SK-N-SH (cell line): ENCODE data around the gene CYP20A1. TPM values are rescaled to one million over a fixed set of nuclear protein-coding genes. Genes with fewer than 3 reads are reported as not detected.
"Not testable (repeated sequence)": the region's sequence is repeated elsewhere in the genome, so short reads cannot be mapped to it uniquely, and the experiment has no call there.

Experiments used
- CTCF ChIA-PET: fragments of 300-600, 350-600 bp; formaldehyde crosslinking; extraction: SDS; loops from one replicate; lab custom pipeline; 2021; lab: Yijun Ruan, JAX
- POLR2A ChIA-PET: fragments of 350-600 bp; sonication (Branson Sonifier 250); formaldehyde crosslinking; extraction: SDS; loops from one replicate; lab custom pipeline; 2020; ENCODE audit warnings: antibody characterized with exemption, inconsistent platforms; lab: Yijun Ruan, JAX
- DNase-seq: peaks from one replicate; pipeline ENCODE4 v3.0.0; 2012
- H2AFZ ChIP-seq: fragments of 200-600 bp; sonication (generic); 2 replicates; pipeline ENCODE4 v1.8.1; 2016; ENCODE audit warnings: antibody characterized with exemption, mild to moderate bottlenecking, low read depth
- H3F3A ChIP-seq: fragments of 200-600 bp; sonication (generic); replicated peaks from 2 replicates; pipeline ENCODE3; 2016; ENCODE audit warnings: antibody characterized with exemption, mild to moderate bottlenecking; ENCODE audit not compliant: insufficient read depth
- H3K27ac ChIP-seq, 2 experiments: fragments of 200-500 bp in 1 of 2; fragments of 200-600 bp in 1 of 2; sonication (Bioruptor generic) in 1 of 2; sonication (generic), shearing (Covaris generic) in 1 of 2; 2 replicates each; pipeline versions ENCODE4 v1.5.1 to v1.6.1; 2014 to 2016; ENCODE audit warnings: low read depth in 2 of 2, inconsistent platforms in 1 of 2, low read length in 1 of 2, mild to moderate bottlenecking in 1 of 2, mixed read lengths in 1 of 2
- H3K27me3 ChIP-seq: fragments of 200-600 bp; sonication (generic), shearing (Covaris generic); 2 replicates; pipeline ENCODE4 v1.6.1; 2016; ENCODE audit warnings: mixed run types; ENCODE audit not compliant: insufficient read depth
- H3K36me3 ChIP-seq, 2 experiments: fragments of 200-500 bp in 1 of 2; fragments of 200-600 bp in 1 of 2; sonication (Bioruptor generic) in 1 of 2; sonication (generic) in 1 of 2; replicated peaks in 1 of 2; 2 replicates each; pipeline versions ENCODE3 to v1.5.1; 2014 to 2016; ENCODE audit warnings: low read length in 1 of 2, mild to moderate bottlenecking in 1 of 2; ENCODE audit not compliant: insufficient read depth in 2 of 2, control insufficient read depth in 1 of 2
- H3K4me1 ChIP-seq, 2 experiments: fragments of 200-500 bp in 1 of 2; fragments of 200-600 bp in 1 of 2; sonication (Bioruptor generic) in 1 of 2; sonication (generic), shearing (Covaris generic) in 1 of 2; 2 replicates each; pipeline versions ENCODE4 v1.5.1 to v1.6.1; 2014 to 2016; ENCODE audit warnings: low read depth in 1 of 2, low read length in 1 of 2, mixed run types in 1 of 2; ENCODE audit not compliant: insufficient read depth in 2 of 2, control insufficient read depth in 1 of 2
- H3K4me2 ChIP-seq: fragments of 200-600 bp; sonication (generic), shearing (Covaris generic); 2 replicates; pipeline ENCODE4 v1.6.1; 2017; ENCODE audit warnings: mixed run types
- H3K4me3 ChIP-seq, 2 experiments: fragments of 200-500 bp in 1 of 2; fragments of 200-600 bp in 1 of 2; sonication (Bioruptor generic) in 1 of 2; sonication (generic), shearing (Covaris generic) in 1 of 2; 2 replicates each; pipeline versions ENCODE4 v1.5.1 to v1.8.1; 2014 to 2016; ENCODE audit warnings: low read depth in 2 of 2, inconsistent platforms in 1 of 2, low read length in 1 of 2, mild to moderate bottlenecking in 1 of 2, mixed read lengths in 1 of 2, moderate library complexity in 1 of 2
- H3K79me2 ChIP-seq: fragments of 200-600 bp; sonication (generic); 2 replicates; pipeline ENCODE4 v1.8.1; 2017; ENCODE audit warnings: mild to moderate bottlenecking; ENCODE audit not compliant: insufficient read depth
- H3K9ac ChIP-seq: fragments of 200-600 bp; sonication (generic); 2 replicates; pipeline ENCODE4 v1.6.1; 2017; ENCODE audit warnings: mixed run types
- H3K9me2 ChIP-seq: fragments of 200-600 bp; sonication (generic); 2 replicates; pipeline ENCODE4 v1.6.1; 2017; ENCODE audit warnings: mixed run types
- H3K9me3 ChIP-seq: fragments of 200-600 bp; sonication (generic); 2 replicates; pipeline ENCODE4 v1.6.1; 2017; ENCODE audit warnings: mixed run types, mild to moderate bottlenecking, moderate library complexity
- H4K20me1 ChIP-seq: fragments of 200-600 bp; sonication (generic); 2 replicates; pipeline ENCODE4 v1.6.1; 2017; ENCODE audit warnings: mild to moderate bottlenecking, mixed run types; ENCODE audit not compliant: insufficient read depth
- CHD2 ChIP-seq: fragments of 150-350 bp; IDR thresholded peaks from 2 replicates; pipeline ENCODE4 v1.6.1; 2018; ENCODE audit warnings: low read length; ENCODE audit not compliant: partially characterized antibody
- ELF1 ChIP-seq: IDR thresholded peaks from 2 replicates; pipeline ENCODE4 v1.4.0; 2012
- GABPA ChIP-seq: IDR thresholded peaks from 2 replicates; pipeline ENCODE4 v1.4.0; 2012; ENCODE audit warnings: low read depth, mild to moderate bottlenecking
- GATA2 ChIP-seq: sonication (generic); formaldehyde crosslinking; IDR thresholded peaks from 2 replicates; pipeline ENCODE4 v1.5.0; 2020; ENCODE audit warnings: mild to moderate bottlenecking, missing genetic modification reagents
- IRF3 ChIP-seq: fragments of 150-350 bp; IDR thresholded peaks from 2 replicates; pipeline ENCODE4 v1.6.1; 2016; ENCODE audit warnings: mild to moderate bottlenecking, low read depth, low read length
- JUND ChIP-seq: IDR thresholded peaks from 2 replicates; pipeline ENCODE4 v1.4.0; 2012
- MEF2A ChIP-seq: IDR thresholded peaks from 2 replicates; pipeline ENCODE4 v1.4.0; 2012; ENCODE audit warnings: low read depth, borderline replicate concordance
- POLR2AphosphoS5 ChIP-seq: IDR thresholded peaks from 2 replicates; pipeline ENCODE4 v1.6.1; 2012; ENCODE audit warnings: low read depth, low read length
- RAD21 ChIP-seq: IDR thresholded peaks from 2 replicates; pipeline ENCODE4 v1.6.1; 2012; ENCODE audit warnings: mild to moderate bottlenecking, low read length
- RFX5 ChIP-seq: IDR thresholded peaks from 2 replicates; pipeline ENCODE4 v1.6.1; 2012; ENCODE audit warnings: mild to moderate bottlenecking, improper control_type of control experiment, low read length
- RXRA ChIP-seq: IDR thresholded peaks from 2 replicates; pipeline ENCODE4 v1.4.0; 2012; ENCODE audit warnings: low read depth, mild to moderate bottlenecking, borderline replicate concordance
- TAF1 ChIP-seq: IDR thresholded peaks from 2 replicates; pipeline ENCODE4 v1.6.1; 2012; ENCODE audit warnings: low read depth, mild to moderate bottlenecking, low read length, moderate library complexity, borderline replicate concordance
- TCF12 ChIP-seq: IDR thresholded peaks from 2 replicates; pipeline ENCODE4 v1.4.0; 2012
- TEAD4 ChIP-seq: IDR thresholded peaks from 2 replicates; pipeline ENCODE4 v1.4.0; 2012; ENCODE audit warnings: mild to moderate bottlenecking, borderline replicate concordance; ENCODE audit not compliant: insufficient read depth
- USF1 ChIP-seq: IDR thresholded peaks from 2 replicates; pipeline ENCODE4 v1.4.0; 2012; ENCODE audit warnings: low read depth, borderline replicate concordance
- WGBS: methylation state at CpG from one replicate; pipeline ENCODE4 v1.1.6; 2017; ENCODE audit warnings: low lambda C conversion rate; 5-methylcytosine and 5-hydroxymethylcytosine counted together
- polyA plus RNA-seq, 3 experiments: library from polyadenylated mRNA; depleted of rRNA; stranded (reverse); fragments of >200 nt; gene quantifications; 2 replicates each; pipeline ENCODE4 v1.2.3, GENCODE V29; 2012
- TF ChIP-seq, protein P1 (sequence below): IDR thresholded peaks from 2 replicates; pipeline ENCODE4 v1.6.1; 2012; ENCODE audit warnings: mild to moderate bottlenecking, low read depth, low read length, moderate library complexity

The CYP20A1 gene
- polyA plus RNA-seq, 1 of the 3 experiments (the other 2 are of a cell fraction), result 10.6 TPM

DNA sequence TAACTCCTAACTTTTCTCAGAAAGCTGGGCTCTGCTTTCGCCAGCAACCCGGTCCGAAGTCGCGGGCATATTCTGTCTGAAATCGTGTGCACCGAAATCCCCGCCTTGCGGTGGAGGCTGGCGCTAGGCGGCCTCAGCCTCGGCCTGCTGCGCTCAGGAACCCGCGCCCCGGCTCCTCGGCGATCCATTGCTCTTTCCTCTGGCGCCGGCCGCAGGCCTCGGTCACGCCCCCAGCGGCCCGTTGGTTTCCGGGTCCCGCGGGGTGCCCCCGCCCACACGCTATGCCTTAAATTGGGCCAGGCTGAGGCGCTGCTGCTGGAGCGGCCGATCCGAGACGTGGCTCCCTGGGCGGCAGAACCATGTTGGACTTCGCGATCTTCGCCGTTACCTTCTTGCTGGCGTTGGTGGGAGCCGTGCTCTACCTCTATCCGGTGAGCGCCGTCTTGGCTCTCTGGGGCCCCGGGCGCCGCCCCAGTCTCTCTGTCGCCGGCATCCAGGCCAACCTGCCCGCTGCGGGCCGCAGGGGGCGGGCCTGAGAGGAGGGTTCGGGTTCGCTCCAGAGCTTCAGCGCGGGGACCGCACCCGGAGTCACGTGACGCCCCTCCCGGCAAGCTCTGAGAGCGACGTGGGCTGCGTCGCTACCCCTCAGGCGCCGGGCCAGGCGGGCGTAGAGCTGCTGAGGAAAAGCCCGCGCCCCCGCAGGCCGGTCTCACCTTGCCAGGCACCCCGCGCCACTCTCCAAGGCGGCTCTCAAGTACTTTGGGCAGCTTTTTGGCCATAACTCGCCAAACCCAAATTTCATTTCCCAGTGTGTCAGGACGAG lies at the start of gene CYP20A1 (continued):
- TF ChIP-seq, protein P1, sequence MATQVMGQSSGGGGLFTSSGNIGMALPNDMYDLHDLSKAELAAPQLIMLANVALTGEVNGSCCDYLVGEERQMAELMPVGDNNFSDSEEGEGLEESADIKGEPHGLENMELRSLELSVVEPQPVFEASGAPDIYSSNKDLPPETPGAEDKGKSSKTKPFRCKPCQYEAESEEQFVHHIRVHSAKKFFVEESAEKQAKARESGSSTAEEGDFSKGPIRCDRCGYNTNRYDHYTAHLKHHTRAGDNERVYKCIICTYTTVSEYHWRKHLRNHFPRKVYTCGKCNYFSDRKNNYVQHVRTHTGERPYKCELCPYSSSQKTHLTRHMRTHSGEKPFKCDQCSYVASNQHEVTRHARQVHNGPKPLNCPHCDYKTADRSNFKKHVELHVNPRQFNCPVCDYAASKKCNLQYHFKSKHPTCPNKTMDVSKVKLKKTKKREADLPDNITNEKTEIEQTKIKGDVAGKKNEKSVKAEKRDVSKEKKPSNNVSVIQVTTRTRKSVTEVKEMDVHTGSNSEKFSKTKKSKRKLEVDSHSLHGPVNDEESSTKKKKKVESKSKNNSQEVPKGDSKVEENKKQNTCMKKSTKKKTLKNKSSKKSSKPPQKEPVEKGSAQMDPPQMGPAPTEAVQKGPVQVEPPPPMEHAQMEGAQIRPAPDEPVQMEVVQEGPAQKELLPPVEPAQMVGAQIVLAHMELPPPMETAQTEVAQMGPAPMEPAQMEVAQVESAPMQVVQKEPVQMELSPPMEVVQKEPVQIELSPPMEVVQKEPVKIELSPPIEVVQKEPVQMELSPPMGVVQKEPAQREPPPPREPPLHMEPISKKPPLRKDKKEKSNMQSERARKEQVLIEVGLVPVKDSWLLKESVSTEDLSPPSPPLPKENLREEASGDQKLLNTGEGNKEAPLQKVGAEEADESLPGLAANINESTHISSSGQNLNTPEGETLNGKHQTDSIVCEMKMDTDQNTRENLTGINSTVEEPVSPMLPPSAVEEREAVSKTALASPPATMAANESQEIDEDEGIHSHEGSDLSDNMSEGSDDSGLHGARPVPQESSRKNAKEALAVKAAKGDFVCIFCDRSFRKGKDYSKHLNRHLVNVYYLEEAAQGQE, result 0 out of 2 replicates have a peak, but pooled peaks have one; percentile 29
- TF ChIP-seq TAF1, result peak; percentile 78
- peak; percentile 80 for TF ChIP-seq CHD2
- peak; percentile 68 for TF ChIP-seq GABPA
- no peak for TF ChIP-seq JUND
- peak; percentile 42; the same call in 1 of the 2 replicates for TF ChIP-seq TCF12
- TF ChIP-seq POLR2AphosphoS5, result peak; percentile 96
- TF ChIP-seq IRF3, result no peak
- peak; percentile 30 for TF ChIP-seq RAD21
- TF ChIP-seq USF1, result peak; percentile 96
- TF ChIP-seq RFX5, result no peak
- peak; percentile 93 for TF ChIP-seq ELF1
- 0 out of 2 replicates have a peak, but pooled peaks have one; percentile 26 for TF ChIP-seq TEAD4
- TF ChIP-seq GATA2, result no peak
- TF ChIP-seq RXRA, result no peak
- no peak for TF ChIP-seq MEF2A

DNA sequence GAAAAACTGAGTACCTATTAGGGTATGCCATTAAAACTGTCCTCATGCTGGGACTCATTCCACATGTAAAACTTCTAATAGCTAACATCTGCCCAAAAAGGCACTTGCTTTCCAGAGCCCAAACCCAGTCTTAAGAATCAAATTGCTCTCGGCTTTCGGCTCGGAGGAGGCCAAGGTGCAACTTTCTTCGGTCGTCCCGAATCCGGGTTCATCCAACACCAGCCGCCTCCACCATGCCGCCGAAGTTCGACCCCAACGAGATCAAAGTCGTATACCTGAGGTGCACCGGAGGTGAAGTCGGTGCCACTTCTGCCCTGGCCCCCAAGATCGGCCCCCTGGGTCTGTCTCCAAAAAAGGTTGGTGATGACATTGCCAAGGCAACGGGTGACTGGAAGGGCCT lies 48.3 kb upstream of the CYP20A1 start:
- H3K4me3 ChIP-seq, H3K9ac ChIP-seq, H3K9me3 ChIP-seq, H3K9me2 ChIP-seq, H3K79me2 ChIP-seq, DNase-seq, H3K4me2 ChIP-seq, H3K27me3 ChIP-seq, H3K4me1 ChIP-seq, H2AFZ ChIP-seq, H3K27ac ChIP-seq, H4K20me1 ChIP-seq, POLR2A ChIA-PET, H3F3A ChIP-seq: not testable (repeated sequence)
- CTCF ChIA-PET, result interaction anchor here (0.9 kb wide), 1 partner anchor 22 kb away, joined by 3 read pairs; no protein-coding TSS in a partner anchor
- peaks cover 25 to 62% of the 10 kb centered on the region in 2 experiments for H3K36me3 ChIP-seq
- 96% methylated on average over 17 of the region's 17 CpGs for WGBS

DNA sequence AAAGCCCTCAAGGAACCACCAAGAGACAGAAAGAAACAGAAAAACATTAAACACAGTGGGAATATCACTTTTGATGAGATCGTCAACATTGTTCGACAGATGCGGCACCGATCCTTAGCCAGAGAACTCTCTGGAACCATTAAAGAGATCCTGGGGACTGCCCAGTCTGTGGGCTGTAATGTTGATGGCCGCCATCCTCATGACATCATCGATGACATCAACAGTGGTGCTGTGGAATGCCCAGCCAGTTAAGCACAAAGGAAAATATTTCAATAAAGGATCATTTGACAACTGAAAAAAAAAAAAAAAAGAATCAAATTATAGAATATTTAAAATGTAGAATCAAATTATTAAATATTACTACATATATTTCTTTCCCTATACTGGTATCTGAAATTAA lies 47.8 kb upstream of the CYP20A1 start:
- H2AFZ ChIP-seq, H3K27me3 ChIP-seq, H3K4me3 ChIP-seq, H3K9ac ChIP-seq, H3K4me2 ChIP-seq, H3K9me3 ChIP-seq, H3K9me2 ChIP-seq, DNase-seq, POLR2A ChIA-PET, H3K27ac ChIP-seq, H3F3A ChIP-seq, H3K79me2 ChIP-seq, H3K4me1 ChIP-seq, H4K20me1 ChIP-seq: not testable (repeated sequence)
- H3K36me3 ChIP-seq, result peaks cover 26 to 60% of the 10 kb centered on the region in 2 experiments
- CTCF ChIA-PET, result interaction anchor here (0.9 kb wide), 1 partner anchor 22 kb away, joined by 3 read pairs; no protein-coding TSS in a partner anchor
- 96% methylated on average over 6 of the region's 6 CpGs for WGBS
